ENCODE results near the gene DNAJB6. TPM values are rescaled to one million over a fixed set of nuclear protein-coding genes. Genes with fewer than 3 reads are reported as not detected.

DNAJB6 gene
- total RNA-seq, 1 experiment from 2014 or later: 108 TPM

GRCh38 chr7:157407512-157408257 is 70.9 kb downstream of the DNAJB6 start:
- peaks cover 44% of the 10 kb centered on the region for H3K36me3 Mint-ChIP-seq (ENCODE audit: insufficient read depth, unreplicated experiment)
- BruUV-seq (replicated peaks): no TSS peak
- CTCF ChIA-PET: no interaction called here
- H3K9me3 Mint-ChIP-seq (ENCODE audit: unreplicated experiment): no peaks in the 10 kb centered on the region
- no peaks in the 10 kb centered on the region for H3K9me3 ChIP-seq
- no peak overlapping the region for H3K27ac Mint-ChIP-seq (ENCODE audit: unreplicated experiment)
- POLR2A ChIA-PET: no interaction called here
- no peaks in the 10 kb centered on the region for H3K27me3 ChIP-seq (replicated peaks; ENCODE audit: control insufficient read depth, insufficient read depth, low read length)
- H3K27me3 Mint-ChIP-seq (ENCODE audit: insufficient read depth, unreplicated experiment): no peaks in the 10 kb centered on the region
- no peak overlapping the region for H3K4me3 ChIP-seq (ENCODE audit: low read depth, low read length)
- H3K36me3 ChIP-seq (ENCODE audit: control insufficient read depth, insufficient read depth, low read length): no peaks in the 10 kb centered on the region
- intact Hi-C loops (cut with micrococcal nuclease; ENCODE audit: unreplicated experiment): no loop called here
- no peaks in the 10 kb centered on the region; the same call in 1 of the 2 replicates for H3K4me1 ChIP-seq
- TF ChIP-seq CTCF (IDR thresholded peaks at IDR 0.05; ENCODE audit: insufficient read depth in 1 of 2, low read depth in 1 of 2, low read length in 1 of 2, severe bottlenecking in 1 of 2, unreplicated experiment in 1 of 2): no peak
- no peaks in the 10 kb centered on the region for H3K4me1 Mint-ChIP-seq (ENCODE audit: low read depth, unreplicated experiment)
- H3K4me3 Mint-ChIP-seq (ENCODE audit: unreplicated experiment): no peak overlapping the region
- DNase-seq: no peak

DNA sequence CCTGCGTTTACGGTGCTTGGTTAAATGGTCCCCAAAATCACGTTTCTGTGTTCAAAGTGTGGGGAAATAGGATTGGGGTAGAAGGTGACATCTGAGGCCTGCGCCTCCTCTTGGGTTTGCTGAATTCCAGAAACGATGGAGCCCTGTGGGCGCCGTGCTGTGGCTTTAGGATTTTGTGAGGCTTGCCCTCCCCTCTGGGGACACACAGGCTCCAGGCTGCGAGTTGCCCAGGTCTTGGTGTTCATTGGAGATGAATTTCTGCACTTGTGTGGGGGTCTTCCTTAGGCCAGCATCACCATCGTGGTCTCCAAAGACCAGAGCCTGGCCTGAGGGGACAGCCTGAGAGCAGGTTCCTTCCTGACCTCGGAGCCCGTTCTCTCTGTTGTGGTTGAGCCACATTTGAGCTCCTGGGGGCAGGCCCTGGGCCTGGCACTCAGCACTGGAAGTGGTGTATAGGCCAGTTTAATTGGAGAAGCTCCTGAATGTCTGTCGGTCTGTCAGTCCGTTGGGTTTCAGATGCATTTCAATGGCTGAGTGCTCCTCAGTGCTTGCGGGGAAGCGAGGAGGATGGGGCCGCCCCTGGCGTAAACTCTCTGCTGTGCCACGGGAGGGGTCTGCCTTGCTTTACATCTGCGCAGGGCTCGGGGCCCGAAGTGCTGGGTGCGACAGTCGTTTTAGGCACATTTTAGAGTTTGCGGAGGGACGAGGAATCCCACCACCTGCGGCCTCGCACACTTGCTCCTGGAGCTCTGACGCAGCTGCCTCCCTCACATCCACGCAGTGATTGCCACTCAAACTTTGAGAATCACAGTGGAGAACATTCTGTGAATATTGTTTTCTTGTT is 71.7 kb downstream of the DNAJB6 start:
- Mint-ChIP-seq H3K27me3 (ENCODE audit: insufficient read depth, unreplicated experiment) (no peaks in the 10 kb centered on the region), H3K36me3 (ENCODE audit: insufficient read depth, unreplicated experiment) (peaks cover 42% of the 10 kb centered on the region), H3K27ac (ENCODE audit: unreplicated experiment) (no peak overlapping the region), H3K9me3 (ENCODE audit: unreplicated experiment) (no peaks in the 10 kb centered on the region), H3K4me3 (ENCODE audit: unreplicated experiment) (no peak overlapping the region), H3K4me1 (ENCODE audit: low read depth, unreplicated experiment) (no peaks in the 10 kb centered on the region)
- POLR2A ChIA-PET: no interaction called here
- DNase-seq: no peak
- TF ChIP-seq CTCF (IDR thresholded peaks at IDR 0.05; ENCODE audit: insufficient read depth in 1 of 2, low read depth in 1 of 2, low read length in 1 of 2, severe bottlenecking in 1 of 2, unreplicated experiment in 1 of 2): no peak
- Histone ChIP-seq H3K9me3 (no peaks in the 10 kb centered on the region), H3K27me3 (replicated peaks; ENCODE audit: control insufficient read depth, insufficient read depth, low read length) (no peaks in the 10 kb centered on the region), H3K36me3 (ENCODE audit: control insufficient read depth, insufficient read depth, low read length) (no peaks in the 10 kb centered on the region), H3K4me1 (no peaks in the 10 kb centered on the region), H3K4me3 (ENCODE audit: low read depth, low read length) (no peak overlapping the region)
- BruUV-seq (replicated peaks): no TSS peak
- intact Hi-C loops (cut with micrococcal nuclease; ENCODE audit: unreplicated experiment): no loop called here
- CTCF ChIA-PET: interaction anchor here (0.7 kb wide), 1 partner anchor 10 kb away, joined by 3 read pairs; no protein-coding TSS in a partner anchor

GRCh38 chr7:157409149-157409752 is 72.4 kb downstream of the DNAJB6 start:
- no peak for TF ChIP-seq CTCF (IDR thresholded peaks at IDR 0.05; ENCODE audit: insufficient read depth in 1 of 2, low read depth in 1 of 2, low read length in 1 of 2, severe bottlenecking in 1 of 2, unreplicated experiment in 1 of 2)
- H3K27ac Mint-ChIP-seq (ENCODE audit: unreplicated experiment): no peak overlapping the region
- H3K9me3 ChIP-seq: no peaks in the 10 kb centered on the region
- peaks cover 34% of the 10 kb centered on the region for H3K36me3 Mint-ChIP-seq (ENCODE audit: insufficient read depth, unreplicated experiment)
- POLR2A ChIA-PET: no interaction called here
- no peaks in the 10 kb centered on the region for H3K4me1 ChIP-seq
- no TSS peak for BruUV-seq (replicated peaks)
- no peak overlapping the region for H3K4me3 Mint-ChIP-seq (ENCODE audit: unreplicated experiment)
- intact Hi-C loops (cut with micrococcal nuclease; ENCODE audit: unreplicated experiment): no loop called here
- no peaks in the 10 kb centered on the region for H3K27me3 ChIP-seq (replicated peaks; ENCODE audit: control insufficient read depth, insufficient read depth, low read length)
- DNase-seq: no peak
- CTCF ChIA-PET: interaction anchor here (0.7 kb wide), 1 partner anchor 10 kb away, joined by 3 read pairs; no protein-coding TSS in a partner anchor
- no peaks in the 10 kb centered on the region for H3K4me1 Mint-ChIP-seq (ENCODE audit: low read depth, unreplicated experiment)
- no peaks in the 10 kb centered on the region for H3K27me3 Mint-ChIP-seq (ENCODE audit: insufficient read depth, unreplicated experiment)
- no peak overlapping the region for H3K4me3 ChIP-seq (ENCODE audit: low read depth, low read length)
- H3K9me3 Mint-ChIP-seq (ENCODE audit: unreplicated experiment): no peaks in the 10 kb centered on the region
- H3K36me3 ChIP-seq (ENCODE audit: control insufficient read depth, insufficient read depth, low read length): no peaks in the 10 kb centered on the region

Data from Caco-2 (cell line).